Adrenal gland (tissue), 12 donors: ENCODE data around the gene KRTAP5-5. TPM values are rescaled to one million over a fixed set of nuclear protein-coding genes. Genes with fewer than 3 reads are reported as not detected.

ENCODE experiments used
- DNase-seq, 7 donors: peaks; one replicate each; pipeline ENCODE4 v3.0.0-alpha.2; 2019 to 2020
- H3K27ac ChIP-seq, 5 donors: fragments of 200-600 bp; sonication (generic) in 4 of 5; 1 replicate in 3 of 5; 2 replicates in 2 of 5; pipeline versions ENCODE4 v1.5.1 to v1.8.0; 2016 to 2020; ENCODE audit warnings: mild to moderate bottlenecking in 1 of 5
- H3K27me3 ChIP-seq: fragments of 200-600 bp; 2 replicates; pipeline ENCODE4 v1.8.0; 2021
- H3K36me3 ChIP-seq, 2 donors: fragments of 200-600 bp; replicated peaks in 1 of 2; 1 replicate in 1 of 2; 2 replicates in 1 of 2; pipeline versions ENCODE4 v1.5.1 to v1.8.0; 2018 to 2022
- H3K4me1 ChIP-seq, 2 donors: fragments of 200-600 bp; replicated peaks in 1 of 2; 1 replicate in 1 of 2; 2 replicates in 1 of 2; pipeline versions ENCODE4 v1.5.1 to v1.8.0; 2018 to 2021
- H3K4me3 ChIP-seq, 4 donors: fragments of 200-600 bp; sonication (generic) in 3 of 4; one replicate each; pipeline ENCODE4 v1.5.1; 2016 to 2018
- H3K9me3 ChIP-seq, 3 donors: fragments of 200-600 bp; sonication (generic) in 1 of 3; replicated peaks in 1 of 3; 1 replicate in 2 of 3; 2 replicates in 1 of 3; pipeline versions ENCODE4 v1.5.1 to v1.8.0; 2016 to 2021
- POLR2A ChIP-seq, 2 donors: fragments of 450-650 bp; IDR thresholded peaks; one replicate each; pipeline ENCODE4 v1.6.1; 2017; ENCODE audit warnings: antibody characterized with exemption in 2 of 2, mild to moderate bottlenecking in 2 of 2, moderate library complexity in 1 of 2
- WGBS, 4 donors: extraction: QIAGEN DNeasy Blood & Tissue Kit in 2 of 4; methylation state at CpG; one replicate each; pipeline versions ENCODE4 v1.1.5 to v1.1.7; 2013 to 2017; 5-methylcytosine and 5-hydroxymethylcytosine counted together
- intact Hi-C, 2 donors: fragments of 100-400 bp; cut with DNase I; formaldehyde crosslinking; loops; one replicate each; pipeline versions ENCODE4 v1.14.1 to v1.15.0; 2022 to 2023
- polyA plus RNA-seq, 3 donors: library from polyadenylated mRNA; stranded (reverse); fragments of 200-250 nt in 2 of 3; fragments of 350-450 nt in 1 of 3; fragmentation: Illumina TruSeq in 1 of 3; extraction: RNeasy Lipid Tissue Mini Kit (QIAGEN cat#74804) in 1 of 3; gene quantifications; one replicate each; pipeline ENCODE4 v1.2.3, GENCODE V29; 2013 to 2014
- total RNA-seq, 9 donors: library from RNA; depleted of rRNA in 4 of 9; stranded (reverse); fragments of >200 nt in 4 of 9; fragments of 120-200 nt in 1 of 9; fragmentation: NEBNext Ultra II Directional in 1 of 9; extraction: Animal tissue kit (Norgen Biotek cat#: 25700) in 1 of 9; gene quantifications; one replicate each; pipeline versions ENCODE4 v1.1.0 to v1.2.4, GENCODE V29; 2013 to 2023
- TF ChIP-seq, protein P1 (sequence below), 6 experiments: fragments of 450-650 bp in 4 of 6; fragments of 200-600 bp in 2 of 6; sonication (generic) in 1 of 6; IDR thresholded peaks; 1 replicate in 5 of 6; 2 replicates in 1 of 6; pipeline versions ENCODE4 v1.5.1 to v1.8.0; 2016 to 2021; ENCODE audit warnings: antibody characterized with exemption in 6 of 6, mild to moderate bottlenecking in 2 of 6, moderate library complexity in 1 of 6
- donor health status: healthy with polysubstance abuse.
- donor health status: Bipolar disorder and iron deficiency.
- donor health status: DM: yes; HTN: yes; CAD: no.
- donor health status: DM: no; HTN: no; CAD: no.
- donor health status: DM: no; HTN: no; CAD: no.
- donor health status: DM: yes; HTN: yes; CAD: no.

KRTAP5-5 gene
- total and polyA plus RNA-seq, 12 donors: not detected

DNA sequence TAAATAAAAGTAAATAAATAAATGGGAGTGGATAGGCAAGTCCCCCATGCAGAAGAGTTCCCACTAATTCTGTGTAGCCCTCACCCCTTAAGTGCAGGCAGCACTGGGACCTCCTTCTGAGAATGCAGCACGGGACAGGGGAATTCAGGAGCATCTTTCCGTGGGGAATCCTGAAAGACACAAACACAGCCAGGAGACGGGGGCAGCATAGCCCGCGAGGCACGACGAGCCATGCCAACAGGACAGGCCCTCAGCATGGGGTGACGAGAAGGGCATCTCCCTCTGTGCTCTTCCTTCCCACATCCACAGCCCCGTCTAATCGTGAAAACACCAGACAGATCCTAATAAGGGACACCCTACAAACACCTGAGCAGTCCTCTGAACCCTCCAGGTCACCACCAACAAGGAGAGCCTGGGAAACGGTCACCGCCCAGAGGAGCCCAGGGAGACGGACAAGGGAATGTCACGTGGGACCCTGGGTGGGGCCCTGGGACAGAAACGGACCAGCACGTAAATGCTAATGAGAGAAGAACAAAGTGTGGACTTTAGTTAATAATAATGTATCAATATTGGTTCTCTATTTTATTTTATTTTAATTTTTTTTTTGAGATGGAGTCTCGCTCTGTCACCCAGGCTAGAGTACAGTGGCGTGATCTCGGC is 6.8 kb downstream of the KRTAP5-5 start:
- H3K27me3 ChIP-seq: peaks cover 15% of the 10 kb centered on the region
- intact Hi-C loops: no loop called here
- no peaks in the 10 kb centered on the region for H3K4me1 ChIP-seq
- TF ChIP-seq, protein P1, sequence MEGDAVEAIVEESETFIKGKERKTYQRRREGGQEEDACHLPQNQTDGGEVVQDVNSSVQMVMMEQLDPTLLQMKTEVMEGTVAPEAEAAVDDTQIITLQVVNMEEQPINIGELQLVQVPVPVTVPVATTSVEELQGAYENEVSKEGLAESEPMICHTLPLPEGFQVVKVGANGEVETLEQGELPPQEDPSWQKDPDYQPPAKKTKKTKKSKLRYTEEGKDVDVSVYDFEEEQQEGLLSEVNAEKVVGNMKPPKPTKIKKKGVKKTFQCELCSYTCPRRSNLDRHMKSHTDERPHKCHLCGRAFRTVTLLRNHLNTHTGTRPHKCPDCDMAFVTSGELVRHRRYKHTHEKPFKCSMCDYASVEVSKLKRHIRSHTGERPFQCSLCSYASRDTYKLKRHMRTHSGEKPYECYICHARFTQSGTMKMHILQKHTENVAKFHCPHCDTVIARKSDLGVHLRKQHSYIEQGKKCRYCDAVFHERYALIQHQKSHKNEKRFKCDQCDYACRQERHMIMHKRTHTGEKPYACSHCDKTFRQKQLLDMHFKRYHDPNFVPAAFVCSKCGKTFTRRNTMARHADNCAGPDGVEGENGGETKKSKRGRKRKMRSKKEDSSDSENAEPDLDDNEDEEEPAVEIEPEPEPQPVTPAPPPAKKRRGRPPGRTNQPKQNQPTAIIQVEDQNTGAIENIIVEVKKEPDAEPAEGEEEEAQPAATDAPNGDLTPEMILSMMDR (IDR thresholded peaks at IDR 0.05): no peak
- TF ChIP-seq POLR2A (IDR thresholded peaks at IDR 0.05): no peak
- H3K36me3 ChIP-seq: no peaks in the 10 kb centered on the region
- H3K27ac ChIP-seq: no peak overlapping the region
- WGBS, 4 donors: 83 to 91% (median 85%) methylated on average over 18 to 19 of the region's 19 CpGs
- no peak overlapping the region for H3K4me3 ChIP-seq
- no peaks in the 10 kb centered on the region for H3K9me3 ChIP-seq
- no peak for DNase-seq

DNA sequence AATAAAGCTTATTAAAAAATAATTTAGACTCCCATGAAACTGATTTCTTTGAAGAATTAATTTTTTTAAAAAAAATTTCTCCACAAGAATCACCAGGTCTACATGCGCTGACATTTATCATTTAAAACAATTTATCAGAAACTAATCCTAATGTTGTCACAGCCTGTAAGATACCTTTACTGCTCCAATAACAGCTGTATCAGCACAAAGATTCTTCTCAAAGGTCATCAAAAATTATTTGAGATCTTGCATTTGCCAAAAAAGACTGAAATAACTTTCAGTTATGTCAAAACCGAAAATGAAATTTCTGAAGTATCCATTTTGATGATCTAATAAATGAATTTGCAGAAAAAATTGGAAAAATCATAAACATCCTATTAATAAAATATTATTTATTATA is 8.1 kb downstream of the KRTAP5-5 start:
- intact Hi-C loops: no loop called here
- DNase-seq: no peak
- no peaks in the 10 kb centered on the region for H3K36me3 ChIP-seq

GRCh38 chr11:1638344-1638743 is 8.8 kb downstream of the KRTAP5-5 start:
- Histone ChIP-seq H3K27me3 (peaks cover 14% of the 10 kb centered on the region), H3K36me3 (no peaks in the 10 kb centered on the region), H3K27ac (no peak overlapping the region), H3K9me3 (no peaks in the 10 kb centered on the region), H3K4me3 (no peak overlapping the region), H3K4me1 (no peaks in the 10 kb centered on the region)
- no peak for DNase-seq
- no peak for TF ChIP-seq POLR2A (IDR thresholded peaks at IDR 0.05)
- TF ChIP-seq, protein P1 (IDR thresholded peaks at IDR 0.05): no peak
- intact Hi-C loops: no loop called here
- WGBS, 4 donors: 68 to 78% (median 69%) methylated on average over 8 of the region's 8 CpGs

More for the DNA sequence above, 8.1 kb downstream of the KRTAP5-5 start:
- Histone ChIP-seq H3K27ac (no peak overlapping the region), H3K27me3 (peaks cover 14% of the 10 kb centered on the region), H3K4me3 (no peak overlapping the region), H3K4me1 (no peaks in the 10 kb centered on the region), H3K9me3 (no peaks in the 10 kb centered on the region)
- no peak for TF ChIP-seq POLR2A (IDR thresholded peaks at IDR 0.05)
- TF ChIP-seq, protein P1 (IDR thresholded peaks at IDR 0.05): no peak
- 75 to 91% (median 79%) methylated on average over 2 of the region's 2 CpGs for WGBS, 4 donors

DNA sequence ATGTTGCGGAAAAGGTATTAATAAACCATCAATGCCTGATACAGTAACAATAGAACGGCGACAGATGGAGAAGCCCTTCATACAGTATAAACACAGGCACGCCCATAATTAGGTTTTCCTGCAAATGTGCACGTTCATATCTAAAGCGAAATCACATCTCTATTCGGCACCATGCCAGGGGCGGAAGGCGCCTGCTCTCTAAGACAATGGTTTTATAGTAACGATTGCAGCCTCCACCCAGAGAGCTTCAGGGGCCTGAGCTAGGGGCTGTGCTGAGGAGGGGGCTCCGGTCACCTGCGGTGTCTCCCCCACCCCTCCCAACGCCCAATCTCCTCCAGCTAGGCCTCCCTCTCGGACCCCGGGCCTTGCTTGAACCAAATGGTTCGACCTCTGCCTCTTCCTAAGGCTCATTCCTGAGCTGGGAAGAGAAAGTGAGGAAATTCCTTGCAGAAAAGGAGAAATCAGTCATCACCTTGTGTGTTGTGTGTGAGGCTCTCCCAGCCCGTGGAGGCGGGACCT is 9.6 kb downstream of the KRTAP5-5 start:
- Histone ChIP-seq H3K27me3 (peaks cover 14% of the 10 kb centered on the region), H3K9me3 (no peaks in the 10 kb centered on the region), H3K4me3 (no peak overlapping the region), H3K36me3 (no peaks in the 10 kb centered on the region), H3K27ac (no peak overlapping the region), H3K4me1 (no peaks in the 10 kb centered on the region)
- DNase-seq: peak in 3 of 7 donors; percentile 32 to 67 (median 43)
- TF ChIP-seq, protein P1 (IDR thresholded peaks at IDR 0.05): no peak
- TF ChIP-seq POLR2A (IDR thresholded peaks at IDR 0.05): no peak
- intact Hi-C loops: no loop called here
- 57 to 63% (median 61%) methylated on average over 17 to 18 of the region's 18 CpGs for WGBS, 4 donors
